A673 (cell line): ENCODE measurements around the gene SUPT20HL2.

Experiments used
- EZH2 ChIP-seq: fragments of 200-600 bp; sonication (generic); IDR thresholded peaks from 2 replicates; pipeline ENCODE4 v1.6.1; 2017; ENCODE audit warnings: borderline replicate concordance, low read depth, mild to moderate bottlenecking, mixed read lengths, antibody characterized with exemption, low read length; ENCODE audit not compliant: poor library complexity, severe bottlenecking
- TF ChIP-seq, protein P1 (sequence below): fragments of 300-800, 200-600 bp; sonication (generic); conservative IDR thresholded peaks from 2 replicates; pipeline ENCODE4 v1.5.1; 2017; ENCODE audit warnings: low read depth, mild to moderate bottlenecking, antibody characterized with exemption, low read length, moderate library complexity, mixed read lengths

DNA sequence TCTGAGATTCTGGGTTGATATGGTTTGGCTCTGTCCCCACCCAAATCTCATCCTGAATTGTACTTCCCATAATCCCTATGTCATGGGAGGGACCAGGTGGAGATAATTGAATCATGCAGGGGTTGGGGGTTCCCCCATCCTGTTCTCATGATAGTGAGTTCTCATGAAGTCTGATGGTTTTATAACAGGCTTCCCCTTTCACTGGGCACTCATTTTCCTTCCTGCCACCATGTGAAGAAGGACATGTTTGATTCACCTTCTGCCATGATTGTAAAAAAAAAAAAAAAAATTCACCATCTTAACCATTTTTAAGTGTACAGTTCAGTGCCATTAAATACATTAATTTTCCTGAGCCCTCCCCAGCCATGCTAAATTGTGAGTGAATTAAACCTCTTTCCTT is 42.6 kb downstream of the SUPT20HL2 start:
- TF ChIP-seq, protein P1, sequence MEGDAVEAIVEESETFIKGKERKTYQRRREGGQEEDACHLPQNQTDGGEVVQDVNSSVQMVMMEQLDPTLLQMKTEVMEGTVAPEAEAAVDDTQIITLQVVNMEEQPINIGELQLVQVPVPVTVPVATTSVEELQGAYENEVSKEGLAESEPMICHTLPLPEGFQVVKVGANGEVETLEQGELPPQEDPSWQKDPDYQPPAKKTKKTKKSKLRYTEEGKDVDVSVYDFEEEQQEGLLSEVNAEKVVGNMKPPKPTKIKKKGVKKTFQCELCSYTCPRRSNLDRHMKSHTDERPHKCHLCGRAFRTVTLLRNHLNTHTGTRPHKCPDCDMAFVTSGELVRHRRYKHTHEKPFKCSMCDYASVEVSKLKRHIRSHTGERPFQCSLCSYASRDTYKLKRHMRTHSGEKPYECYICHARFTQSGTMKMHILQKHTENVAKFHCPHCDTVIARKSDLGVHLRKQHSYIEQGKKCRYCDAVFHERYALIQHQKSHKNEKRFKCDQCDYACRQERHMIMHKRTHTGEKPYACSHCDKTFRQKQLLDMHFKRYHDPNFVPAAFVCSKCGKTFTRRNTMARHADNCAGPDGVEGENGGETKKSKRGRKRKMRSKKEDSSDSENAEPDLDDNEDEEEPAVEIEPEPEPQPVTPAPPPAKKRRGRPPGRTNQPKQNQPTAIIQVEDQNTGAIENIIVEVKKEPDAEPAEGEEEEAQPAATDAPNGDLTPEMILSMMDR, result no peak
- TF ChIP-seq EZH2, result no peak
